IMR-90 (cell line): Measurements from ENCODE around the gene MTCL1. TPM values are rescaled to one million over a fixed set of nuclear protein-coding genes. Genes with fewer than 3 reads are reported as not detected.

Experiments used
- ATAC-seq: fragments of 200-7000 bp; cut with Tn5 transposase; 2 replicates; pipeline ENCODE4 v1.9.1; 2020; ENCODE audit warnings: low read depth, mild to moderate bottlenecking, moderate library complexity
- BruUV-seq: library from RNA; stranded (reverse); fragments of 400-500 nt; replicated peaks from 2 replicates; lab custom pipeline; 2021; lab: Mats Ljungman, UMichigan
- CTCF ChIA-PET: fragments of 300-600 bp; formaldehyde crosslinking; extraction: SDS; loops from one replicate; lab custom pipeline; 2021; ENCODE audit warnings: antibody characterized with exemption; lab: Yijun Ruan, JAX
- POLR2A ChIA-PET: fragments of 300-600 bp; sonication (Branson Sonifier 250); formaldehyde crosslinking; loops from one replicate; lab custom pipeline; 2022; ENCODE audit warnings: antibody characterized with exemption; ENCODE audit not compliant: unreplicated experiment; lab: Charles Lee
- DNase-seq: peaks from one replicate; pipeline ENCODE4 v3.0.0; 2013
- H2AFZ ChIP-seq: replicated peaks from 2 replicates; pipeline ENCODE3; 2013; ENCODE audit warnings: low read length, mild to moderate bottlenecking; ENCODE audit not compliant: poor library complexity
- H2AK5ac ChIP-seq: 2 replicates; pipeline ENCODE4 v1.6.1; 2013; ENCODE audit warnings: low read depth, low read length, inconsistent platforms
- H2AK9ac ChIP-seq: replicated peaks from 2 replicates; pipeline ENCODE3; 2013; ENCODE audit warnings: mild to moderate bottlenecking, low read depth, low read length, moderate library complexity; ENCODE audit not compliant: poor library complexity
- H2BK120ac ChIP-seq: 2 replicates; pipeline ENCODE4 v1.6.1; 2013; ENCODE audit warnings: low read depth, low read length, inconsistent platforms
- H2BK15ac ChIP-seq: 3 replicates; pipeline ENCODE4 v1.6.1; 2013; ENCODE audit warnings: low read depth, low read length, inconsistent platforms
- H2BK20ac ChIP-seq: 2 replicates; pipeline ENCODE4 v1.6.1; 2013; ENCODE audit warnings: low read depth, mild to moderate bottlenecking, inconsistent platforms, low read length, moderate library complexity
- H2BK5ac ChIP-seq: 2 replicates; pipeline ENCODE4 v1.6.1; 2013; ENCODE audit warnings: mild to moderate bottlenecking, low read depth, low read length, inconsistent platforms; ENCODE audit not compliant: poor library complexity, severe bottlenecking
- H3K14ac ChIP-seq: replicated peaks from 2 replicates; pipeline ENCODE4 v1.6.1; 2013; ENCODE audit warnings: low read depth, low read length, inconsistent platforms
- H3K18ac ChIP-seq: 2 replicates; pipeline ENCODE4 v1.6.1; 2013; ENCODE audit warnings: low read depth, low read length, control low read depth
- H3K23ac ChIP-seq: 2 replicates; pipeline ENCODE4 v1.6.1; 2013; ENCODE audit warnings: low read depth, low read length, inconsistent platforms
- H3K27ac ChIP-seq: 2 replicates; pipeline ENCODE4 v1.5.1; 2013; ENCODE audit warnings: mild to moderate bottlenecking, control low read depth, low read length; ENCODE audit not compliant: insufficient read depth
- H3K27me3 ChIP-seq: 2 replicates; pipeline ENCODE4 v1.6.1; 2013; ENCODE audit warnings: low read length; ENCODE audit not compliant: control insufficient read depth, insufficient read depth
- H3K36me3 ChIP-seq: 2 replicates; pipeline ENCODE4 v1.6.1; 2013; ENCODE audit warnings: low read length, mixed read lengths; ENCODE audit not compliant: control insufficient read depth, insufficient read depth
- H3K4ac ChIP-seq: 2 replicates; pipeline ENCODE4 v1.6.1; 2013; ENCODE audit warnings: low read depth, low read length, inconsistent platforms
- H3K4me1 ChIP-seq: 2 replicates; pipeline ENCODE4 v1.6.1; 2013; ENCODE audit warnings: low read length, mixed read lengths; ENCODE audit not compliant: control insufficient read depth, insufficient read depth
- H3K4me2 ChIP-seq: 2 replicates; pipeline ENCODE4 v1.6.1; 2013; ENCODE audit warnings: low read depth, mild to moderate bottlenecking, control low read depth, low read length, moderate library complexity
- H3K4me3 ChIP-seq: 2 replicates; pipeline ENCODE4 v1.5.1; 2013; ENCODE audit warnings: low read depth, mild to moderate bottlenecking, control low read depth, low read length, moderate library complexity; ENCODE audit not compliant: insufficient read depth
- H3K56ac ChIP-seq: 2 replicates; pipeline ENCODE4 v1.6.1; 2013; ENCODE audit warnings: low read length, inconsistent platforms; ENCODE audit not compliant: insufficient read depth; ENCODE audit errors: extremely low read depth
- H3K79me1 ChIP-seq, 2 experiments: 2 replicates each; pipeline ENCODE4 v1.6.1; 2013; ENCODE audit warnings: low read length in 2 of 2, inconsistent platforms in 1 of 2, low read depth in 1 of 2
- H3K9ac ChIP-seq: 2 replicates; pipeline ENCODE4 v1.6.1; 2013; ENCODE audit warnings: low read depth, low read length, control low read depth
- H3K9me1 ChIP-seq: 2 replicates; pipeline ENCODE4 v1.6.1; 2013; ENCODE audit warnings: low read length, inconsistent platforms; ENCODE audit not compliant: insufficient read depth
- H3K9me3 ChIP-seq: 2 replicates; pipeline ENCODE4 v1.6.1; 2013; ENCODE audit warnings: low read length; ENCODE audit not compliant: control insufficient read depth, insufficient read depth
- H4K20me1 ChIP-seq: 2 replicates; pipeline ENCODE4 v1.6.1; 2013; ENCODE audit warnings: low read length, inconsistent platforms; ENCODE audit not compliant: insufficient read depth
- H4K5ac ChIP-seq: 2 replicates; pipeline ENCODE4 v1.6.1; 2013; ENCODE audit warnings: mild to moderate bottlenecking, low read depth, low read length, control low read depth
- H4K8ac ChIP-seq, 2 experiments: 2 replicates each; pipeline ENCODE4 v1.6.1; 2013; ENCODE audit warnings: low read depth in 2 of 2, low read length in 2 of 2, control low read depth in 1 of 2, inconsistent platforms in 1 of 2
- H4K91ac ChIP-seq: 2 replicates; pipeline ENCODE4 v1.6.1; 2013; ENCODE audit warnings: low read depth, low read length, inconsistent platforms; ENCODE audit not compliant: insufficient read depth
- CTCF ChIP-seq: conservative IDR thresholded peaks from 2 replicates; pipeline ENCODE4 v1.5.1; 2012; ENCODE audit warnings: mild to moderate bottlenecking, low read depth, low read length, improper control_type of control experiment
- MAFK ChIP-seq: IDR thresholded peaks from 2 replicates; pipeline ENCODE4 v1.6.1; 2012; ENCODE audit warnings: low read depth, low read length, improper control_type of control experiment
- MXI1 ChIP-seq: IDR thresholded peaks from 2 replicates; pipeline ENCODE4 v1.6.1; 2012; ENCODE audit warnings: low read depth, mild to moderate bottlenecking, low read length, moderate library complexity, borderline replicate concordance
- RAD21 ChIP-seq: IDR thresholded peaks from 2 replicates; pipeline ENCODE4 v1.6.1; 2012; ENCODE audit warnings: low read length, improper control_type of control experiment
- SMC3 ChIP-seq: fragments of 150-350 bp; IDR thresholded peaks from 2 replicates; pipeline ENCODE4 v1.6.1; 2016; ENCODE audit warnings: low read depth, mild to moderate bottlenecking, antibody characterized with exemption, low read length, moderate library complexity
- WGBS, 2 experiments: methylation state at CpG; one replicate each; pipeline versions ENCODE4 v1.1.5 to v1.1.7; 2013; ENCODE audit warnings: missing lambda C conversion rate in 2 of 2; ENCODE audit not compliant: insufficient read length in 1 of 2; ENCODE audit errors: extremely low coverage in 2 of 2; 5-methylcytosine and 5-hydroxymethylcytosine counted together
- dilution Hi-C: fragments of 300-500 bp; cut with HindIII; formaldehyde crosslinking; loops from one replicate; pipeline ENCODE4 v1.14.3; 2018; ENCODE audit warnings: low sequenced_read_pairs; ENCODE audit not compliant: unreplicated experiment
- in situ Hi-C: fragments of 300-500 bp; cut with MboI; formaldehyde crosslinking; loops from 3 replicates; pipeline ENCODE4 v1.14.3; 2019; ENCODE audit warnings: low sequenced_read_pairs, inconsistent platforms, mixed read lengths
- intact Hi-C: fragments of 100-400 bp; cut with micrococcal nuclease; formaldehyde crosslinking; loops from 2 replicates; pipeline ENCODE4 v1.10.0; 2022
- polyA plus RNA-seq, 3 experiments: library from polyadenylated mRNA; depleted of rRNA; stranded (reverse); fragments of >200 nt; gene quantifications; 2 replicates each; pipeline ENCODE4 v1.2.3, GENCODE V29; 2012; ENCODE audit warnings: low replicate concordance in 1 of 3
- total RNA-seq: library from RNA; depleted of rRNA; stranded (reverse); fragments of >200 nt; gene quantifications from 2 replicates; pipeline ENCODE4 v1.2.3, GENCODE V29; 2012

The MTCL1 gene
- total and polyA plus RNA-seq, 2 of the 4 experiments (the other 2 are of a cell fraction) = 29.0 to 45.3 TPM

GRCh38 chr18:8780227-8780626, 74.9 kb downstream of the MTCL1 start:
- no peak overlapping the region for H3K9ac ChIP-seq
- H2BK15ac ChIP-seq = no peak overlapping the region
- H2AK5ac ChIP-seq = no peak overlapping the region
- no peak overlapping the region for H3K18ac ChIP-seq
- H3K56ac ChIP-seq = no peak overlapping the region
- DNase-seq (no peak), ATAC-seq (peak; percentile 18; the same call in 1 of the 2 replicates)
- 0 out of 2 replicates have a peak overlapping the region, but pooled peaks have one; percentile 4 for H3K23ac ChIP-seq
- no peak overlapping the region for H4K5ac ChIP-seq
- H3K4ac ChIP-seq = no peak overlapping the region
- H4K20me1 ChIP-seq = no peaks in the 10 kb centered on the region
- no peaks in the 10 kb centered on the region for H3K27me3 ChIP-seq
- H4K91ac ChIP-seq = no peak overlapping the region
- H2AFZ ChIP-seq = peak overlapping the region; percentile 40
- no peak for TF ChIP-seq SMC3
- TF ChIP-seq MAFK = no peak
- TF ChIP-seq CTCF = no peak
- TF ChIP-seq MXI1 = no peak
- TF ChIP-seq RAD21 = no peak
- ChIA-PET POLR2A (no interaction called here), CTCF (no interaction called here)
- no peak overlapping the region for H3K14ac ChIP-seq
- no peak overlapping the region for H2AK9ac ChIP-seq
- H3K79me1 ChIP-seq = peaks cover 22 to 91% of the 10 kb centered on the region in 2 experiments; a peak in 3 of 4 replicates
- peaks cover 28% of the 10 kb centered on the region; the same call in 1 of the 2 replicates for H3K9me1 ChIP-seq
- no peak overlapping the region for H3K4me3 ChIP-seq
- H3K4me1 ChIP-seq = peaks cover 5% of the 10 kb centered on the region
- in situ Hi-C loops (no loop called here), dilution Hi-C loops (no loop called here), intact Hi-C loops (no loop called here)
- BruUV-seq = no TSS peak
- no peak overlapping the region for H2BK120ac ChIP-seq
- H3K4me2 ChIP-seq = no peak overlapping the region
- H3K9me3 ChIP-seq = no peaks in the 10 kb centered on the region
- no peak overlapping the region for H2BK5ac ChIP-seq
- WGBS, 2 experiments = no CpG with 5 or more reads among the region's 6 CpGs
- 0 out of 4 replicates have a peak overlapping the region, but pooled peaks of 1 of the 2 experiments have one; percentile 8 for H4K8ac ChIP-seq
- H3K27ac ChIP-seq = no peak overlapping the region
- no peak overlapping the region for H2BK20ac ChIP-seq
- peaks cover 62% of the 10 kb centered on the region for H3K36me3 ChIP-seq
